PC-9 (cell line): Measurements from ENCODE around the gene COPZ2. TPM values are rescaled to one million over a fixed set of nuclear protein-coding genes. Genes with fewer than 3 reads are reported as not detected.

Source experiments
- BruUV-seq: library from RNA; stranded (reverse); fragments of 400-500 nt; replicated peaks from 2 replicates; lab custom pipeline; 2021; lab: Mats Ljungman, UMichigan
- CTCF ChIA-PET: fragments of 300-600 bp; sonication (Branson Sonifier 250); formaldehyde crosslinking; loops from one replicate; lab custom pipeline; 2022; ENCODE audit warnings: antibody characterized with exemption; lab: Charles Lee
- POLR2A ChIA-PET: fragments of 300-600 bp; sonication (Branson Sonifier 250); formaldehyde crosslinking; loops from one replicate; lab custom pipeline; 2022; ENCODE audit warnings: antibody characterized with exemption; ENCODE audit not compliant: unreplicated experiment; lab: Charles Lee
- DNase-seq, 2 experiments: peaks; one replicate each; pipeline versions ENCODE4 v3.0.0 to v3.0.0-alpha.2; 2015 to 2022; ENCODE audit warnings: mixed read lengths in 1 of 2
- H2AFZ ChIP-seq: fragments of 200-600 bp; sonication (generic); 2 replicates; pipeline ENCODE4 v1.8.1; 2017; ENCODE audit warnings: antibody characterized with exemption
- H3F3A ChIP-seq: fragments of 200-600 bp; sonication (generic); 2 replicates; pipeline ENCODE4 v1.8.1; 2017; ENCODE audit warnings: antibody characterized with exemption, mild to moderate bottlenecking, low read depth; ENCODE audit not compliant: insufficient read depth
- H3K27ac ChIP-seq: fragments of 200-600 bp; sonication (generic); 2 replicates; pipeline ENCODE4 v1.6.1; 2016; ENCODE audit warnings: mixed run types
- H3K27me3 ChIP-seq: fragments of 200-600 bp; sonication (generic); 2 replicates; pipeline ENCODE4 v1.6.1; 2016; ENCODE audit warnings: low read depth, mixed run types; ENCODE audit not compliant: insufficient read depth
- H3K36me3 ChIP-seq: fragments of 200-600 bp; sonication (generic); 2 replicates; pipeline ENCODE4 v1.6.1; 2016; ENCODE audit warnings: low read depth, mixed run types
- H3K4me1 ChIP-seq: fragments of 200-600 bp; sonication (generic); replicated peaks from 2 replicates; pipeline ENCODE4 v1.6.1; 2016; ENCODE audit warnings: mixed run types; ENCODE audit not compliant: insufficient read depth
- H3K4me2 ChIP-seq: fragments of 200-600 bp; sonication (generic); 2 replicates; pipeline ENCODE4 v1.6.1; 2017; ENCODE audit warnings: mixed run types
- H3K4me3 ChIP-seq: fragments of 200-600 bp; sonication (generic); 2 replicates; pipeline ENCODE4 v1.6.1; 2016; ENCODE audit warnings: mixed run types
- H3K79me2 ChIP-seq: fragments of 200-600 bp; sonication (generic); 2 replicates; pipeline ENCODE4 v1.6.1; 2017; ENCODE audit warnings: low read depth, mixed run types
- H3K9me2 ChIP-seq: fragments of 200-600 bp; sonication (generic); 2 replicates; pipeline ENCODE4 v1.8.1; 2017; ENCODE audit warnings: mild to moderate bottlenecking; ENCODE audit not compliant: insufficient read depth
- H3K9me3 ChIP-seq: fragments of 200-600 bp; sonication (generic); 2 replicates; pipeline ENCODE4 v1.8.1; 2016; ENCODE audit warnings: low read depth; ENCODE audit not compliant: insufficient read depth
- H4K20me1 ChIP-seq: fragments of 200-600 bp; sonication (generic); 2 replicates; pipeline ENCODE4 v1.8.1; 2017; ENCODE audit not compliant: insufficient read depth
- CTCF ChIP-seq: fragments of 200-600 bp; sonication (generic); conservative IDR thresholded peaks from 2 replicates; pipeline ENCODE4 v1.6.1; 2017; ENCODE audit warnings: mixed run types, antibody characterized with exemption, mild to moderate bottlenecking, moderate library complexity
- EZH2 ChIP-seq: fragments of 200-600 bp; sonication (generic); IDR thresholded peaks from 2 replicates; pipeline ENCODE4 v1.8.0; 2017; ENCODE audit warnings: antibody characterized with exemption, low read depth
- intact Hi-C: fragments of 100-400 bp; cut with micrococcal nuclease; formaldehyde crosslinking; loops from one replicate; pipeline ENCODE4 v1.10.0; 2022; ENCODE audit not compliant: unreplicated experiment
- total RNA-seq: library from RNA; stranded (reverse); gene quantifications from 2 replicates; pipeline ENCODE4 v1.2.3, GENCODE V29; 2021

COPZ2 gene
- total RNA-seq, 1 experiment from 2014 or later, result 2.6 TPM

GRCh38 chr17:48010193-48010592, 27.4 kb downstream of the COPZ2 start:
- no TSS peak for BruUV-seq
- Histone ChIP-seq H4K20me1 (no peaks in the 10 kb centered on the region), H3K27me3 (no peaks in the 10 kb centered on the region), H3K9me3 (no peaks in the 10 kb centered on the region), H3F3A (no peaks in the 10 kb centered on the region), H3K4me2 (no peak overlapping the region), H3K4me3 (no peak overlapping the region), H3K27ac (no peak overlapping the region), H3K4me1 (peaks cover 5% of the 10 kb centered on the region; the same call in 1 of the 2 replicates), H3K9me2 (no peaks in the 10 kb centered on the region), H3K36me3 (no peaks in the 10 kb centered on the region), H2AFZ (no peak overlapping the region), H3K79me2 (no peaks in the 10 kb centered on the region)
- intact Hi-C loops, result no loop called here
- CTCF ChIA-PET, result interaction anchor here (1.0 kb wide), 1 partner anchor 38 kb away, joined by 3 read pairs; no protein-coding TSS in a partner anchor
- no peak for DNase-seq
- TF ChIP-seq EZH2, result no peak
- TF ChIP-seq CTCF, result no peak
- POLR2A ChIA-PET, result no interaction called here

GRCh38 chr17:48006936-48007709, 30.5 kb downstream of the COPZ2 start:
- H2AFZ ChIP-seq, result no peak overlapping the region
- POLR2A ChIA-PET, result no interaction called here
- H3K4me2 ChIP-seq, result no peak overlapping the region
- DNase-seq, result no peak
- no peaks in the 10 kb centered on the region for H3K9me2 ChIP-seq
- no peaks in the 10 kb centered on the region for H3K79me2 ChIP-seq
- intact Hi-C loops, result no loop called here
- H3K4me3 ChIP-seq, result no peak overlapping the region
- H3K9me3 ChIP-seq, result no peaks in the 10 kb centered on the region
- H3K27me3 ChIP-seq, result no peaks in the 10 kb centered on the region
- H3K36me3 ChIP-seq, result no peaks in the 10 kb centered on the region
- no TSS peak for BruUV-seq
- H3K27ac ChIP-seq, result no peak overlapping the region
- TF ChIP-seq EZH2 (no peak), CTCF (no peak)
- CTCF ChIA-PET, result interaction anchor here (0.6 to 0.7 kb wide), 2 partner anchors 116 to 594 kb away, joined by 4 read pairs; no protein-coding TSS in a partner anchor
- H3K4me1 ChIP-seq, result peaks cover 24% of the 10 kb centered on the region
- no peaks in the 10 kb centered on the region for H4K20me1 ChIP-seq
- peaks cover 11% of the 10 kb centered on the region; the same call in 1 of the 2 replicates for H3F3A ChIP-seq

GRCh38 chr17:48004983-48005382, 32.6 kb downstream of the COPZ2 start:
- Histone ChIP-seq H3K4me2 (no peak overlapping the region), H3K79me2 (no peaks in the 10 kb centered on the region), H3K4me1 (peaks cover 34% of the 10 kb centered on the region), H3K9me2 (no peaks in the 10 kb centered on the region), H3K9me3 (no peaks in the 10 kb centered on the region), H3K27me3 (no peaks in the 10 kb centered on the region), H3K36me3 (no peaks in the 10 kb centered on the region), H2AFZ (no peak overlapping the region), H3F3A (peaks cover 17% of the 10 kb centered on the region; the same call in 1 of the 2 replicates), H3K4me3 (no peak overlapping the region), H3K27ac (no peak overlapping the region), H4K20me1 (no peaks in the 10 kb centered on the region)
- intact Hi-C loops, result no loop called here
- ChIA-PET CTCF (interaction anchor here (0.6 to 0.7 kb wide), 4 partner anchors 13 to 1519 kb away, joined by 3 to 6 read pairs (median 3); no protein-coding TSS in a partner anchor), POLR2A (interaction anchor here (0.6 kb wide), 1 partner anchor 34 kb away, joined by 5 read pairs; the partner anchor contains the start of gene CDK5RAP3)
- DNase-seq, result no peak
- no peak for TF ChIP-seq EZH2
- no peak for TF ChIP-seq CTCF
- no TSS peak for BruUV-seq
